Ovary (tissue), 9 donors: ENCODE measurements around the gene HCFC1R1. TPM values are rescaled to one million over a fixed set of nuclear protein-coding genes. Genes with fewer than 3 reads are reported as not detected.

Experiments
- DNase-seq, 5 donors: peaks; one replicate each; pipeline ENCODE4 v3.0.0-alpha.2; 2019 to 2020
- H3K27ac ChIP-seq, 2 donors: fragments of 200-600 bp; one replicate each; pipeline versions ENCODE4 v1.5.1 to v1.8.0; 2019 to 2022
- H3K27me3 ChIP-seq: fragments of 200-600 bp; one replicate; pipeline ENCODE4 v1.8.0; 2022
- H3K36me3 ChIP-seq: fragments of 200-600 bp; sonication (generic); one replicate; pipeline ENCODE4 v1.5.1; 2019
- H3K4me1 ChIP-seq: one replicate; pipeline ENCODE4 v1.8.1; 2013; ENCODE audit warnings: mild to moderate bottlenecking, moderate library complexity; ENCODE audit not compliant: insufficient read depth
- H3K4me3 ChIP-seq: fragments of 200-600 bp; sonication (generic); one replicate; pipeline ENCODE4 v1.5.1; 2017
- H3K9me3 ChIP-seq, 2 donors: fragments of 200-600 bp in 1 of 2; sonication (generic) in 1 of 2; one replicate each; pipeline versions ENCODE4 v1.5.1 to v1.8.1; 2013 to 2019; ENCODE audit warnings: mild to moderate bottlenecking in 1 of 2, moderate library complexity in 1 of 2
- CTCF ChIP-seq, 3 donors: fragments of 450-650 bp in 2 of 3; fragments of 200-600 bp in 1 of 3; IDR thresholded peaks; one replicate each; pipeline versions ENCODE4 v1.5.1 to v1.8.0; 2016 to 2022; ENCODE audit warnings: antibody characterized with exemption in 3 of 3, mild to moderate bottlenecking in 1 of 3
- EP300 ChIP-seq: sonication (generic); formaldehyde crosslinking; IDR thresholded peaks from one replicate; pipeline ENCODE4 v1.6.1; 2017; ENCODE audit warnings: antibody characterized with exemption
- POLR2A ChIP-seq: fragments of 450-650 bp; IDR thresholded peaks from one replicate; pipeline ENCODE4 v1.6.1; 2017; ENCODE audit warnings: antibody characterized with exemption, mild to moderate bottlenecking, moderate library complexity
- WGBS, 3 donors: extraction: QIAGEN DNeasy Blood & Tissue Kit in 1 of 3; methylation state at CpG; one replicate each; pipeline versions ENCODE4 v1.1.5 to v1.1.7; 2013 to 2017; 5-methylcytosine and 5-hydroxymethylcytosine counted together
- intact Hi-C, 4 donors: fragments of 100-400 bp; cut with DNase I; formaldehyde crosslinking; loops; one replicate each; pipeline versions ENCODE4 v1.11.0 to v1.15.1; 2022 to 2023
- polyA plus RNA-seq, 2 donors: library from polyadenylated mRNA; stranded (reverse); fragments of 200-250 nt in 1 of 2; fragments of 350-450 nt in 1 of 2; fragmentation: Illumina TruSeq in 1 of 2; extraction: RNeasy Lipid Tissue Mini Kit (QIAGEN cat#74804) in 1 of 2; gene quantifications; one replicate each; pipeline ENCODE4 v1.2.3, GENCODE V29; 2013 to 2014
- total RNA-seq, 7 donors: library from RNA; depleted of rRNA in 2 of 7; stranded (reverse); fragments of >200 nt in 2 of 7; fragmentation: NEBNext Ultra II Directional in 3 of 7; extraction: Animal tissue kit (Norgen Biotek cat#: 25700) in 3 of 7; gene quantifications; one replicate each; pipeline versions ENCODE4 v1.1.0 to v1.2.4, GENCODE V29; 2016 to 2023
- donor health status: DM: no; HTN: no; CAD: no; lungs with moderate emphysema.
- donor health status: DM: no; HTN: no; CAD: no.
- donor health status: Bipolar disorder and iron deficiency.
- donor health status: DM: yes; HTN: yes; CAD: no.
- donor health status: DM: no; HTN: no; CAD: no.
- donor health status: DM: yes; HTN: yes; CAD: no.

The HCFC1R1 gene
- total and polyA plus RNA-seq, 9 donors = 15.9 to 82.0 (median 55.1) TPM

GRCh38 chr16:3012828-3013420, 10.8 kb downstream of the HCFC1R1 start, which contains the start of gene CLDN9:
Gene CLDN9 (plus strand): TSS chr16:3012923. CDS start chr16:3013363, 440 bp downstream.
- H3K27ac ChIP-seq = no peak within 1 kb of the TSS
- no peaks in the 10 kb centered on the region for H3K36me3 ChIP-seq
- no peak within 1 kb of the TSS for H3K4me3 ChIP-seq
- no peaks in the 10 kb centered on the region for H3K9me3 ChIP-seq
- WGBS, 3 donors = 39 to 45% (median 42%) methylated on average over 10 to 27 of the region's 27 CpGs
- no peaks in the 10 kb centered on the region for H3K27me3 ChIP-seq
- no peak for DNase-seq
- no peaks in the 10 kb centered on the region for H3K4me1 ChIP-seq
- TF ChIP-seq EP300 (no peak), CTCF (IDR thresholded peaks at IDR 0.05) (no peak), POLR2A (no peak)
- intact Hi-C loops = no loop called here

- no peak for DNase-seq
- no peaks in the 10 kb centered on the region for H3K36me3 ChIP-seq
- peaks cover 3% of the 10 kb centered on the region for H3K27me3 ChIP-seq
- TF ChIP-seq CTCF (IDR thresholded peaks at IDR 0.05) (no peak), EP300 (no peak), POLR2A (no peak)
- H3K27ac ChIP-seq = no peak overlapping the region
- intact Hi-C loops = no loop called here
- H3K4me3 ChIP-seq = no peak overlapping the region
- no peaks in the 10 kb centered on the region for H3K4me1 ChIP-seq
- 5 to 9% (median 8%) methylated on average over 19 of the region's 19 CpGs for WGBS, 3 donors
- no peaks in the 10 kb centered on the region for H3K9me3 ChIP-seq
These were observed 11.5 kb downstream of the HCFC1R1 start for GRCh38 chr16:3012246-3012645.

- H3K36me3 ChIP-seq = no peaks in the 10 kb centered on the region
- no peak for DNase-seq
- 80 to 83% (median 81%) methylated on average over 8 of the region's 8 CpGs for WGBS, 3 donors
- TF ChIP-seq EP300 (no peak), CTCF (IDR thresholded peaks at IDR 0.05) (no peak), POLR2A (no peak)
- no peaks in the 10 kb centered on the region for H3K4me1 ChIP-seq
- H3K4me3 ChIP-seq = no peak overlapping the region
- H3K27me3 ChIP-seq = peaks cover 8% of the 10 kb centered on the region
- intact Hi-C loops = no loop called here
- H3K27ac ChIP-seq = no peak overlapping the region
- H3K9me3 ChIP-seq = no peaks in the 10 kb centered on the region
These were observed 13.2 kb downstream of the HCFC1R1 start for GRCh38 chr16:3010510-3010909.

GRCh38 chr16:3009568-3010390, 14.0 kb downstream of the HCFC1R1 start:
- no peak overlapping the region for H3K27ac ChIP-seq
- TF ChIP-seq POLR2A = no peak
- no peak for TF ChIP-seq CTCF (IDR thresholded peaks at IDR 0.05)
- no peak for TF ChIP-seq EP300
- intact Hi-C loops = no loop called here
- DNase-seq = no peak
- H3K27me3 ChIP-seq = peaks cover 8% of the 10 kb centered on the region
- H3K4me3 ChIP-seq = no peak overlapping the region
- 30 to 35% (median 30%) methylated on average over 21 of the region's 21 CpGs for WGBS, 3 donors
- H3K9me3 ChIP-seq = no peaks in the 10 kb centered on the region
- no peaks in the 10 kb centered on the region for H3K36me3 ChIP-seq
- H3K4me1 ChIP-seq = no peaks in the 10 kb centered on the region
